ENCODE measurements around the gene ARFIP2.
A peak's percentile ranks its signal among the peaks of the same experiment; 100 is the strongest.

Gene ARFIP2

GRCh38 chr11:6481924-6482275, 769 bp upstream of the ARFIP2 start:
- no peak for DNase-seq

- no peak for DNase-seq
These were observed 724 bp downstream of the ARFIP2 start for GRCh38 chr11:6480299-6480914.

GRCh38 chr11:6476571-6476970, 4.6 kb downstream of the ARFIP2 start:
- no peak for DNase-seq

GRCh38 chr11:6475936-6476335, 5.2 kb downstream of the ARFIP2 start:
- DNase-seq = no peak

GRCh38 chr11:6474806-6475500, 6.2 kb downstream of the ARFIP2 start:
- DNase-seq = no peak

- no peak for DNase-seq
These were observed 6.7 kb downstream of the ARFIP2 start for GRCh38 chr11:6474413-6474792.

GRCh38 chr11:6473451-6474412, 7.4 kb downstream of the ARFIP2 start, which contains the start of gene TRIM3:
Gene TRIM3, minus strand, starts transcription at chr11:6473941. Its CDS starts 8,246 bp downstream, at chr11:6465695.
- peak; percentile 63 for DNase-seq

- DNase-seq = no peak
These were observed 8.2 kb downstream of the ARFIP2 start for GRCh38 chr11:6472934-6473333.

GRCh38 chr11:6469599-6469998, 11.5 kb downstream of the ARFIP2 start:
- no peak for DNase-seq

GRCh38 chr11:6468712-6469495, 12.2 kb downstream of the ARFIP2 start:
- DNase-seq = peak; percentile 40

- no peak for DNase-seq
These were observed 22.1 kb downstream of the ARFIP2 start for GRCh38 chr11:6459099-6459450.

GRCh38 chr11:6458352-6459098, 22.6 kb downstream of the ARFIP2 start:
- DNase-seq = no peak

GRCh38 chr11:6457581-6458320, 23.4 kb downstream of the ARFIP2 start:
- no peak for DNase-seq

- no peak for DNase-seq
These were observed 24.6 kb downstream of the ARFIP2 start for GRCh38 chr11:6456361-6457073.

- no peak for DNase-seq
These were observed 26.1 kb downstream of the ARFIP2 start for GRCh38 chr11:6455070-6455469.

- DNase-seq = no peak
These were observed 28.0 kb downstream of the ARFIP2 start for GRCh38 chr11:6453152-6453551.

- no peak for DNase-seq
These were observed 28.9 kb downstream of the ARFIP2 start for GRCh38 chr11:6452219-6452618.

GRCh38 chr11:6448574-6448973, 32.6 kb downstream of the ARFIP2 start:
- no peak for DNase-seq

GRCh38 chr11:6443269-6444003, 37.7 kb downstream of the ARFIP2 start:
- DNase-seq = peak; percentile 12

- DNase-seq = no peak
These were observed 38.7 kb downstream of the ARFIP2 start for GRCh38 chr11:6442441-6442840.

Measured in NCI-H446 treated with DMSO at 0.1 percent for 48 hours (cell line).